Stimulated activated CD8-positive, alpha-beta memory T cell treated with anti-CD3 and anti-CD28 coated beads, Interleukin-4, amount 100 ng/mL, for 24 hours (primary cell): ENCODE data around the gene SLC25A6.
"Not testable (repeated sequence)": the region's sequence is repeated elsewhere in the genome, so short reads cannot be mapped to it uniquely, and the experiment has no call there.

ENCODE experiments used
- DNase-seq: peaks from one replicate; pipeline ENCODE4 v3.0.0-alpha.2; 2020; ENCODE audit warnings: low read depth

The SLC25A6 gene

DNA sequence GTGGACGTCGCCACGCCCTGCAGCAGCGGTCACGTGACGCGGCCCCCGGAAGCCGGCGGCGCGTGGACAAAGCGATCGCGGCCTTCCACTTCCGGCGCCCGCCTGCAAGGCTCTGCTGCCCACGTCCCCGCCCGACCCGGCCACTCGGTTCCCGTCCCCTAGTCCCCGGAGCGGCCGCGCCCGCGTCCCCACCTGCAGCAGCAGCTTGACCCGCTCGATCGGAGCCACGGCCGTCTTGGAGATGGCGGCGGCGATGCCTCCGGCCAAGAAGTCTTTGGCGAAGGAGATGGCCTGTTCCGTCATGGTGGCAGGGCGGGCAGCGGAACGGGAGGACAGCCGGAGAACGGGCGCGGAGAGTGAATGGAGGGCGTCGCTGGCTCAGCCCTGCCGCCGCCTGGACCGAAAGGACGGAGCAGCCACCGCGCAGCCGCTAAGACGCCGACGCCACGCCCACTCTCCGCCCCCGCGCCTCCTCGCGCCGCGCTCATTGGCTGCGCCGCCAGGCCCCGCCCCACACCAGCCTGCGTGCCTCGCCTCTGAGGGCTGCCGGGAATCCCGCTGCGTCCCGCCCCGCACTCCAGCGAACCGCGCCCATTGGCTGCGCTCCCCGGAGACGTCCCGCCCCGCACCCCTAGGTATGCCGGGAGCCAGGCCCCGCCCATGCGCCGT lies at the start of gene SLC25A6:
SLC25A6 (minus strand) TSS at position 407 of the 669 bp plus-strand sequence; CDS start at position 303, 104 bp downstream.
- peak; percentile 99 for DNase-seq

- DNase-seq: no peak
Observed at GRCh38 chrX:1440506-1440905, 48.6 kb upstream of the SLC25A6 start.

- no peak for DNase-seq
Observed at GRCh38 chrX:1435241-1435895, 43.5 kb upstream of the SLC25A6 start.

DNA sequence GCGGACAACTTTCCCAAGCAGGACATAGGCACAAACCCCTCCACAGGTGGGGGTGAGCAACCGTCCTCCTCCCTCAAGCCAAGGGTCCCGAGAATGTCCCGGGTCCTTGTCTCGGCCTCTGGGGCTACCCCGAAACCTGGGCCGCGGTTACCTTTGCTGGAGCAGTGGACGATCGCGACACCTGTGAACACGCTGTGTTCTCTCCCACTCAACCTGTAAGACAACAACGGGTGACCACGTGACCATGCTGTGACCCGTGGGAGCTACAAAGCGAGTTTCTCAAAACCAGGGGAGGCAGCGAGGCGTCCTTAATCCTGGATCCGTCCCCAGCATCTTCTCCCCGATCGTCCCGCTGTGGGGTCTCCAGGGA lies 42.9 kb upstream of the SLC25A6 start:
- DNase-seq: no peak

DNA sequence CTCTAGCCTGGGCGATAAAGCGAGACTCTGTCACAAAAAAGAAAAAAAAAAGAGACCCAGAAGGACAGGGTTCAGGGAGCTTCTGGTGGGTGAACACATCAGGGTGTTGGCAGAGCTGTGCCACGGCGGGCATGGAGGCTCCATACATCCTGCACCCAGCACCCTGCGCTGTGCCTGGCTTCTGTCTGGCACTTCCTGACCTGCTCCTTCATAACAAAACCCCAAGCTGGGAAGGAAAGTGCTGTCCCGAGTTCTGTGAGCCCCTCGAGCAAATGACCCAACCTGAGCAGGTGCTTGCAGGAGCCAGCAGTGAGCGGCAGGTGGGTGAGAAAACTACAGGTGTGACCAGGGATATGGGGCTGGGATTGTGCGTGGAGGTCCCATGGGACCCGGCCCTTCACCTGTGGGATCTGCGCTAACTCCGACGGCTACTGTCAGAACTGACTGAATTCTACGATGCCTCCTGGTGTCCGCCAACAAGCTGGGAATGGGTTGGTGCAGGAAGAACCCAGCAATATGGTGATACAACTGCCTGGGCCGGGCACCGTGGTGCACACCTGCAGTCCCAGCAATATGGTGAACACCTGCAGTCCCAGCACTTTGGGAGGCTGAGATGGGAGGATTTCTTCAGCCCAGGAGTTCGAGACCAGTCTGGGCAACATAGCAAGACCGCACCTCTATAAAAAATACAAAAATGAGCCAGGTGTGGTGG lies 41.9 kb upstream of the SLC25A6 start:
- DNase-seq: no peak

DNA sequence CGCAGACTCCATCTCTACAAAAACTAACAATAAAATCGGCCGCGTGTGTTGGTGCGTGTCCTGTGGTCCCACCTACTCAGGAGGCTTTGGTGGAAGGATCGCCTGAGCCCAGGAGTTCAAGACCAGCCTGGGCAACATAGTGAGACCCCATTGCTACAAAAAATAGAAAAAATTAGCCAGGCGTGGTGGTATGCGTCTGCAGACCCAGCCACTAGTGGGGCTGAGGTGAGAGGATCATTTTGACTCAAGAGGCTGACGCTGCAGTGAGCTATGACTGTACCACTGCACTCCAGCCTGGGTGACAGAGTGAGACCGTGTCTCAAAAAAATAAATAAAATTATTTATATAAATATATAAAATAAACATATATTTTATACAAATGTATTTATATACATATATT lies 38.5 kb upstream of the SLC25A6 start:
- no peak for DNase-seq

- DNase-seq: no peak
Observed at GRCh38 chrX:1427756-1428155, 35.8 kb upstream of the SLC25A6 start.

DNA sequence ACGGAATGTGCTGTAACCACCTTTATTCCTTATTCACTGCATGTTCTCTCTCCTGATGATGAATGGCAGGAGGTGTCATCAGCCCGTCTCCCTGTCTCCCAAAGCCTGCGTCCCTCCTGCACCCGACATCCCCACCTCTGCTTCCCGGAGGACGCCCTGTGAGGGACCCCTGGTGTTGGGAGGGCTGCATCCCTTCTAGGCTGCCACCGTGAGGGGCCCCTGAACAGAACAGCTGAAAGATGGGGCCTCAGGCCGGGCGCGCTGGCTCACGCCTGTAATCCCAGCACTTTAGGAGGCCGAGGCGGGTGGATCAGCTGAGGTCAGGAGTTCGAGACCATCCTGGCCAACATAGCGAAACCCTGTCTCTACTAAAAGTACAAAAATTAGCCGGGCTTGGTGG lies 34.4 kb upstream of the SLC25A6 start:
- DNase-seq: not testable (repeated sequence)

DNA sequence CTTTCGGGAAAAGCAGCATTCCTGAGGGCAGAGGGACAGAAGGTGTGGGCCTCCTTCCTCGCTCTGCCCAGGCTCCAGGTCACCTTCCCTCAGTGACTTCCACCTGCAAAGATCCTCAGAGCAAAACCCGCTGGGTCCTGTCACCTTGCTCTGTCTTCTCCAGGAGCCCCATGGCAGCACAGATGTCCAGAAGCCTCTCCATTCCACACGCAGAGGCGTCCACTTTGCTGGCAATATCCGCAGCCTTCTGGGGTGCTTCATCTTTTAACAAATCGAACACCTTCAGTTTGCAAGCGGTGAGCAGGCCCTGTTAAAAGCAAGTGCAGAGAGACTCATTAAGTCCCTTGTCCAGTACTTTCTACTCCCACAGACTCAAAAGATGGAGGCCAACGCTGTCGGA lies 33.5 kb upstream of the SLC25A6 start:
- DNase-seq: no peak

GRCh38 chrX:1424147-1424851 lies 32.4 kb upstream of the SLC25A6 start:
- DNase-seq: no peak

GRCh38 chrX:1423215-1423614 lies 31.3 kb upstream of the SLC25A6 start:
- no peak for DNase-seq

DNA sequence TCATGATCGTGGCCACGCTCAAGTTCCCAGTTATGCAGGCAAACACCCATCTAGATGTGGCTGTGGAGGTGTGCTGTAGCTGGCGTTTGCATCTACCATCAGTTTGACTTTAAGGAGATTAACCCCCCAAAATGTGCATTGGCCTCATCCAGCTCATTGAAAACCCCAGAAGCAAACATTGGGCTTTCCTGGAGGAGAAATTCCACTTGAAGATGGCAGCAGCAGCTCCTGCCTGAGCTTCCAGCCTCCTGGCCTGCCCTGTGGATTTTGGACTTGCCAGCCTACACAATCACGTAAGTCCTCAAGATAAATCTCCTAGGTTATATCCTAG lies 30.2 kb upstream of the SLC25A6 start:
- no peak for DNase-seq

GRCh38 chrX:1421433-1422134 lies 29.7 kb upstream of the SLC25A6 start:
- no peak for DNase-seq

- no peak for DNase-seq
Observed at GRCh38 chrX:1420371-1420770, 28.5 kb upstream of the SLC25A6 start.

GRCh38 chrX:1419545-1420355 lies 27.8 kb upstream of the SLC25A6 start:
- DNase-seq: no peak

DNA sequence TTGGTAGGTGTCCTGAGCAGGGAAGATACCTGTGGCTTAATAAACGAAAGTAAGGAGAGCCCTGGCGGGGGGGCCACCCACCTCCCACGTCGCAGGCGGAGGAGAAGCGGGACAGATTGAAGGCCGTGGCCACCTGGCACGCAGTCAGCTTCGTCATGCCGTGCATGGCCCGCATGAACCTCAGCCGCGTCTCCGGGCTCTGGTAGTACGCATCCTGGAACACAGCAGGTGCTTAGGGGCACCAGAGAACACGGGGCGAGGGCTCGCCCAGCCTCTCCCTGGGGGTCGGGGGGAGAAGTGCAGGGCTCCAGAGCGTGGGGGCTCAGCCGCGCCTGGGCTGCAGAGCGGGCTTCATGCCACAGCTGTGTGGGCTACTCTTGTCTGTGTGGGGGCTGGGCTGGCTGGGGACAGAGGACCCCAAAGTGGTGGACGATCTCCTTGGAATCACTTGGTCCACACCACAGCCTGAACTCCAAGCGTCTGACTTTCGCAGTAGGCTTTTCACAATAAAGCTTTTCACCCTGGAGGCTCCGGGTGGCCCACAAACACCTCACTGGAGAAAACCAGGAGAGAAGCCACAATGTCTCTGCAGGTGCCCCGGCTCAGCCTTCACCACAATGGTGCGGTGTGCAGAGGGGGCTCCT lies 27.1 kb upstream of the SLC25A6 start:
- no peak for DNase-seq

DNA sequence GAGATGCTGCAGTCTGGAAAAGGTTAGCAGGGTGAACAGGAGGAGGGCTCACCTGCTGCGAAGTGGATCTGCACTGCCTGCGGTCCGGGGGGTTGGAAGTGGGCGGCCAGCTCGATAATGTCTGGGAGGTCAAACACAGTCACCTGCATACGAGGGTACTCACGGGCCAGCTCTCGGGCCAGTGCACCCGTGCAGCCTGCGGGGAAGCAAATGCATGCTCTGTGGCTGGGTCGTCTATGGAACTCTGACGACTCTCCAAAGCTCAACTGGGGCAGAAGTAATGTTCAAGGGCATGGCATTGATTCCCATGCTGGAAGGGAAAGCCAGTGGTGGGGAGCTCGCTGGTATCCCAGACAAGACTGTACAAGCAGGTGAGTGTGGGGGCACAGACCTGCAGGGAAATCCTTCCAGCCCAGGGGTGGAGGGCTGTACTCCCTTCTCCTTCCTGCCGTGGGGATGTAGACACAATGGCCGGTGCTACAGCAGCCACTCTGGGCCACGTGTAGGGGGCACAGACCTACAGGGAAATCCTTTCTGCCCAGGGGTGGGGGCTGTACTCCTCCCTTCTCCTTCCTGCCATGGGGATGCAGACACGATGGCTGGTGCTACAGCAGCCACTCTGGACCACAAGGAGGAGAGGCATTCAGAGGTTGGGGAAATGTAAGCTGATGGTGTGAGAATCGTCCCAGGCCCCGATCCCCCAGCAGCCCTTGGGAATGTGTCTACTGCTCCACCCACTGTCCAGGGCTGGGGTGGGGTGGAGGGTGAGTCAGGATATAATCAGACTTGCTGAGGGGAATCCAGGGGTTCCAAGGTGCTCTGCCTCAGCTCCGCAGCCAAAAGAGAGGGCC lies 26.2 kb upstream of the SLC25A6 start:
- DNase-seq: no peak

DNA sequence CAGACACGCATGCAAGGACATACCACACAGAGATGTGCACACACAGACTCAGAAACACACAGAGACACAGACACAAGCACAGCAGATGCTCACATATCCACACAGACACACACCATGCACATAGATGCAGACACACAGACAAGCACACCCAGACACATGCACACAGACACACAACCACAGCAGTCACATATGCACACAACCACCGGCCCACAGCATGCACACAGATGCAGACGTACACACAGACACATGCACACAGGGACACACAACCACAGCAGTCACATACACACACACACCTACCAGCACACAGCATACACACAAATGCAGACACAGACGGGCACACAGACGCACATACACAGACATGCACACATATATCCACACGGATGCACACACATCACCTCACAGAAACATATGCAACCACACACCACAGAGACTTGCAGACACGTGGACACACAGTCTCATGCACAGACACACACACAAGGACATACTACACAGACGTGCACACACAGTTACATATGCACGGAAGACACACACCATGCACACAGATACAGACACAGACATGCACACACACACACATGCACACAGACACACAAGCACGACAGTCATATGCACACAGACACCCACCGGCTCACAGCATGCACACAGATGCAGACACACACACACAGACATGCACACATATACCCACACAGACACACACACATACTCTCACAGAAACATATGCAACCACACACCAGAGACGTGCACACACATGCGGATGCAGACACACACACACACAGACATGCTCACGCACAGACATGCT lies 25.2 kb upstream of the SLC25A6 start:
- DNase-seq: no peak

DNA sequence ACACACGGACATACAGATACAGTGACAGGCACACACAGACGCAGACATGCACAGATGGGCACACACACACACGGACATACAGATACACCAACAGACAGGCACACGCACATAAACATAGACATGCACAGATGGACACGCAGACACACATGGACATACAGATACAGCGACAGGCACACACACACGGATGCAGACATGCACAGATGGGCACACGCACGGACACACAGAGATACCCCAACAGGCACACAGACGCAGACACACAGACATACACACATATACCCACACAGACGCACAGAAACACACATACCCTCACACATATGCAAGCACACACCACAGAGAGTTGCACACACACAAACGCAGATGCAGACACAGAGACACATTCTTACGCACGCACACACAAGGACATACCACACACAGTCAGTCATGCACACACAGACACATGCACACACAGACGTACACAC lies 24.4 kb upstream of the SLC25A6 start:
- DNase-seq: no peak
